Endodermal cell (in vitro differentiated cells): ENCODE measurements around the gene SH2D6. TPM values are rescaled to one million over a fixed set of nuclear protein-coding genes. Genes with fewer than 3 reads are reported as not detected.

Experiments
- DNase-seq: peaks from one replicate; pipeline ENCODE4 v3.0.0-alpha.2; 2017
- H3K27ac ChIP-seq: 2 replicates; pipeline ENCODE4 v1.5.1; 2013; ENCODE audit warnings: mild to moderate bottlenecking, low read depth, low read length, moderate library complexity
- H3K27me3 ChIP-seq: 2 replicates; pipeline ENCODE4 v1.6.1; 2013; ENCODE audit warnings: mild to moderate bottlenecking, low read length, moderate library complexity; ENCODE audit not compliant: insufficient read depth, control insufficient read depth, poor library complexity, severe bottlenecking
- H3K36me3 ChIP-seq: 2 replicates; pipeline ENCODE4 v1.7.0; 2013; ENCODE audit warnings: mild to moderate bottlenecking, low read length, moderate library complexity; ENCODE audit not compliant: control insufficient read depth, insufficient read depth
- H3K4me1 ChIP-seq: one replicate; pipeline ENCODE4 v1.7.0; 2013; ENCODE audit warnings: low read length; ENCODE audit not compliant: control insufficient read depth, insufficient read depth
- H3K4me3 ChIP-seq: 2 replicates; pipeline ENCODE4 v1.5.1; 2013; ENCODE audit warnings: mild to moderate bottlenecking, low read length, moderate library complexity
- H3K9ac ChIP-seq: 2 replicates; pipeline ENCODE4 v1.6.1; 2013; ENCODE audit warnings: mild to moderate bottlenecking, low read length, moderate library complexity; ENCODE audit not compliant: poor library complexity, severe bottlenecking; ENCODE audit errors: extremely low read depth
- H3K9me3 ChIP-seq: 2 replicates; pipeline ENCODE4 v1.6.1; 2013; ENCODE audit warnings: mild to moderate bottlenecking, low read length, moderate library complexity; ENCODE audit not compliant: control insufficient read depth
- H3K27ac Mint-ChIP-seq: 2 replicates; pipeline ENCODE4 v1.8.0; 2020; ENCODE audit warnings: mixed read lengths
- H3K27me3 Mint-ChIP-seq: 2 replicates; pipeline ENCODE4 v1.8.0; 2021; ENCODE audit warnings: mild to moderate bottlenecking, mixed read lengths; ENCODE audit not compliant: insufficient read depth
- H3K36me3 Mint-ChIP-seq: 2 replicates; pipeline ENCODE4 v1.8.0; 2020; ENCODE audit warnings: low read depth, mixed read lengths
- H3K4me1 Mint-ChIP-seq: 2 replicates; pipeline ENCODE4 v1.8.0; 2020; ENCODE audit warnings: mixed read lengths
- H3K4me3 Mint-ChIP-seq: 2 replicates; pipeline ENCODE4 v1.8.0; 2020; ENCODE audit warnings: mild to moderate bottlenecking, moderate library complexity, mixed read lengths
- H3K9me3 Mint-ChIP-seq: 2 replicates; pipeline ENCODE4 v1.8.0; 2020; ENCODE audit warnings: mild to moderate bottlenecking, mixed read lengths
- WGBS, 2 experiments: methylation state at CpG; one replicate each; pipeline versions ENCODE4 v1.1.5 to v1.1.7; 2013; ENCODE audit warnings: missing lambda C conversion rate in 2 of 2, mixed read lengths in 1 of 2; ENCODE audit not compliant: insufficient coverage in 1 of 2, insufficient read length in 1 of 2; 5-methylcytosine and 5-hydroxymethylcytosine counted together
- total RNA-seq, 2 donors: library from RNA; stranded (reverse); fragmentation: NEBNext Ultra II Directional in 1 of 2; extraction: Animal tissue kit (Norgen Biotek cat#: 25700) in 1 of 2; gene quantifications; 2 replicates in 1 of 2; 3 replicates in 1 of 2; pipeline ENCODE4 v1.2.1, GENCODE V29; 2021
- TF ChIP-seq, protein P1 (sequence below): fragments of 200-600 bp; sonication (generic); conservative IDR thresholded peaks from 2 replicates; pipeline ENCODE4 v1.5.0; 2021; ENCODE audit warnings: antibody characterized with exemption, mild to moderate bottlenecking

SH2D6 gene
- total RNA-seq, 2 donors from 2014 or later = 0.68 to 1.1 TPM

DNA sequence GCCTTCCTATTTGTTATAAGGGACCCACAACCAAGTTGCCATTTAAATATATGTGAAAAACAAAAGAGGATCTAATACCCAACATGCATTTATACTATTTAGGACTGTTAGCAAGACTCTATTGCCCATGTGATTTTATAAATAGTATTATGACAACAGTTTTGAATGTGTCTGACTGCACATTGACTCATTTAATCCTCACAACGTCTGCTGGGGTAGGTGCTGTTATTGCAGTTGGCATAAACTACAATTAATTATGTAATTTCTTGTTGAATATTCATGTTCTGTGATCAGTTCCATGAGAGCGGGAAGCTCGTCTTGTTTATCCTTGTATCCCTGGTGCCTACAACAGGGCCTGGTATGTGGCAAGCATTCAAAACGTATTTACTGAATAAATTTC lies 53.7 kb downstream of the SH2D6 start:
- no peak overlapping the region for H3K4me3 Mint-ChIP-seq
- no peak for DNase-seq
- H3K36me3 Mint-ChIP-seq = no peaks in the 10 kb centered on the region
- Histone ChIP-seq H3K9ac (no peak overlapping the region), H3K36me3 (no peaks in the 10 kb centered on the region), H3K9me3 (no peaks in the 10 kb centered on the region), H3K27me3 (no peaks in the 10 kb centered on the region), H3K27ac (no peak overlapping the region), H3K4me3 (no peak overlapping the region), H3K4me1 (peaks cover 8% of the 10 kb centered on the region)
- H3K27ac Mint-ChIP-seq = no peak overlapping the region
- TF ChIP-seq, protein P1, sequence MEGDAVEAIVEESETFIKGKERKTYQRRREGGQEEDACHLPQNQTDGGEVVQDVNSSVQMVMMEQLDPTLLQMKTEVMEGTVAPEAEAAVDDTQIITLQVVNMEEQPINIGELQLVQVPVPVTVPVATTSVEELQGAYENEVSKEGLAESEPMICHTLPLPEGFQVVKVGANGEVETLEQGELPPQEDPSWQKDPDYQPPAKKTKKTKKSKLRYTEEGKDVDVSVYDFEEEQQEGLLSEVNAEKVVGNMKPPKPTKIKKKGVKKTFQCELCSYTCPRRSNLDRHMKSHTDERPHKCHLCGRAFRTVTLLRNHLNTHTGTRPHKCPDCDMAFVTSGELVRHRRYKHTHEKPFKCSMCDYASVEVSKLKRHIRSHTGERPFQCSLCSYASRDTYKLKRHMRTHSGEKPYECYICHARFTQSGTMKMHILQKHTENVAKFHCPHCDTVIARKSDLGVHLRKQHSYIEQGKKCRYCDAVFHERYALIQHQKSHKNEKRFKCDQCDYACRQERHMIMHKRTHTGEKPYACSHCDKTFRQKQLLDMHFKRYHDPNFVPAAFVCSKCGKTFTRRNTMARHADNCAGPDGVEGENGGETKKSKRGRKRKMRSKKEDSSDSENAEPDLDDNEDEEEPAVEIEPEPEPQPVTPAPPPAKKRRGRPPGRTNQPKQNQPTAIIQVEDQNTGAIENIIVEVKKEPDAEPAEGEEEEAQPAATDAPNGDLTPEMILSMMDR = no peak
- H3K9me3 Mint-ChIP-seq = no peaks in the 10 kb centered on the region
- 82 to 94% methylated on average over 3 to 4 of the region's 4 CpGs for WGBS, 2 experiments
- H3K27me3 Mint-ChIP-seq = no peaks in the 10 kb centered on the region
- peaks cover 37% of the 10 kb centered on the region for H3K4me1 Mint-ChIP-seq

DNA sequence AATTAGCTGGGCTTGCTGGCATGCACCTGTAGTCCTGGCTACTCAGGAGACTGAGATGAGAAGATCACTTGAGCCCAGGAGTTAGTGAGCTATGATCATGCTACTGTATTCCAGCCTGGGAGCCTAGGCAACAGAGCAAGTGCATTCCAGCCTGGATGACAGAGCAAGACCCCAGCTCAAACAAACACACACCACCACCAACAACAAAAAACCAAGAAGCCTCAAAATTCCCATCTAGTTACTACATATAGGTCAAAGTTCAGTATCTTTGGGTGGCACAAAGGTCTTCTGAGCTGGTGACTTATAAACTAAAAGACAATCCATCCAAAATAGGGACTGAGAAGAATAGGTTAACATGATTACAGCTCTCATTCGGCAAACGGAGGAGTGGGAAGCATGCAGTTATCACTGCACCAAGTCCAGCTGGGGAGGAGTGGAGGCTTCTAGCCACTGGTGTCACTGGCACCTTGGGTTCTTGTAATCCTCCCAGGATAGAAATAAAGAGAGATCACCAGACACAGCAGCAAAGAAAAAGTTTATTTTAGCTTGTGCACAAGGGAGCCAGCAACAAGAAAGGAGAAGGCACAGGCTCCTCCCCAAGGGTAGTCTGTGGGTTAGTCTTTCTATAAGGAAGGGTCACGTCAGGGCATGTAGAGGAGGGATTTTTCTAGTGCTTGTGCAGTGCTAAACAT lies 57.4 kb downstream of the SH2D6 start:
- Mint-ChIP-seq H3K9me3 (no peaks in the 10 kb centered on the region), H3K4me1 (peaks cover 19% of the 10 kb centered on the region), H3K27ac (no peak overlapping the region), H3K36me3 (no peaks in the 10 kb centered on the region), H3K4me3 (no peak overlapping the region), H3K27me3 (no peaks in the 10 kb centered on the region)
- H3K4me3 ChIP-seq = no peak overlapping the region
- no peaks in the 10 kb centered on the region for H3K27me3 ChIP-seq
- TF ChIP-seq, protein P1 = no peak
- 94% methylated on average over 3 of the region's 3 CpGs; no CpG with 5 or more reads in 1 of the 2 experiments for WGBS, 2 experiments
- no peak for DNase-seq
- H3K9me3 ChIP-seq = no peaks in the 10 kb centered on the region
- H3K36me3 ChIP-seq = no peaks in the 10 kb centered on the region
- peak overlapping the region; percentile 66 for H3K27ac ChIP-seq
- H3K4me1 ChIP-seq = no peaks in the 10 kb centered on the region
- peak overlapping the region; percentile 11 for H3K9ac ChIP-seq

- H3K4me1 Mint-ChIP-seq = peaks cover 19% of the 10 kb centered on the region
- no peaks in the 10 kb centered on the region for H3K27me3 Mint-ChIP-seq
- H3K9me3 ChIP-seq = no peaks in the 10 kb centered on the region
- H3K4me3 ChIP-seq = no peak overlapping the region
- no peak for DNase-seq
- H3K4me1 ChIP-seq = no peaks in the 10 kb centered on the region
- no peaks in the 10 kb centered on the region for H3K36me3 Mint-ChIP-seq
- WGBS, 2 experiments = 41 to 67% methylated on average over 1 of the region's 1 CpG
- H3K36me3 ChIP-seq = no peaks in the 10 kb centered on the region
- H3K27me3 ChIP-seq = no peaks in the 10 kb centered on the region
- H3K4me3 Mint-ChIP-seq = no peak overlapping the region
- H3K9ac ChIP-seq = peak overlapping the region; percentile 11
- H3K27ac Mint-ChIP-seq = no peak overlapping the region
- TF ChIP-seq, protein P1 = no peak
- H3K27ac ChIP-seq = no peak overlapping the region
- no peaks in the 10 kb centered on the region for H3K9me3 Mint-ChIP-seq
Observed at GRCh38 chr2:85476624-85477023, 58.1 kb downstream of the SH2D6 start.
